ENCODE results near the gene NGRN. TPM values are rescaled to one million over a fixed set of nuclear protein-coding genes. Genes with fewer than 3 reads are reported as not detected.
A peak's percentile ranks its signal among the peaks of the same experiment; 100 is the strongest.

NGRN gene
- total and polyA plus RNA-seq, 2 experiments from 2014 or later, result 88.9 to 131 TPM

GRCh38 chr15:90293040-90293810 is 27.8 kb downstream of the NGRN start (continued):
- peak; percentile 59; the same call in 1 of the 2 replicates for TF ChIP-seq ZNF462 (CRISPR knock-in tag; IDR thresholded peaks at IDR 0.05)

- Histone ChIP-seq H3K27me3 (ENCODE audit: insufficient read depth) (no peaks in the 10 kb centered on the region), H3K79me2 (replicated peaks; ENCODE audit: insufficient read depth) (no peaks in the 10 kb centered on the region), H3F3A (replicated peaks; ENCODE audit: low read depth) (0 out of 2 replicates have a peak, but pooled peaks cover 2% of the 10 kb centered on the region), H3K9me2 (ENCODE audit: insufficient read depth) (no peaks in the 10 kb centered on the region), H3K4me3 (no peak overlapping the region), H3K36me3 (ENCODE audit: insufficient read depth) (no peaks in the 10 kb centered on the region), H3K4me2 (no peak overlapping the region), H4K20me1 (replicated peaks; ENCODE audit: insufficient read depth) (no peaks in the 10 kb centered on the region), H3K27ac (ENCODE audit: low read depth) (no peak overlapping the region), H2AFZ (no peak overlapping the region), H3K4me1 (ENCODE audit: insufficient read depth) (peaks cover 8% of the 10 kb centered on the region; the same call in 1 of the 2 replicates)
- Mint-ChIP-seq H3K36me3 (ENCODE audit: low read depth) (no peaks in the 10 kb centered on the region), H3K9me3 (no peaks in the 10 kb centered on the region), H3K4me3 (no peak overlapping the region), H3K4me1 (peaks cover 29% of the 10 kb centered on the region), H3K27ac (no peak overlapping the region; the same call in 1 of the 2 replicates), H3K27me3 (ENCODE audit: insufficient read depth, low read depth, poor library complexity) (peaks cover 10% of the 10 kb centered on the region)
- no peak for TF ChIP-seq NANOG (IDR thresholded peaks at IDR 0.05; ENCODE audit: borderline replicate concordance)
- TF ChIP-seq CREB1 (CRISPR knock-in tag; IDR thresholded peaks at IDR 0.05; ENCODE audit: low read depth), result no peak
- no peak for TF ChIP-seq ETS1 (IDR thresholded peaks at IDR 0.05)
- no peak for TF ChIP-seq JUNB (IDR thresholded peaks at IDR 0.05; ENCODE audit: unreplicated experiment)
- TF ChIP-seq EZH2 (IDR thresholded peaks at IDR 0.05; ENCODE audit: low read depth, unreplicated experiment), result no peak
- ATAC-seq, result no peak
- no peak for DNase-seq (ENCODE audit: low spot score)
Observed at GRCh38 chr15:90294159-90294558, 28.7 kb downstream of the NGRN start.
